H9 (cell line): ENCODE results near the gene TEX11. TPM values are rescaled to one million over a fixed set of nuclear protein-coding genes. Genes with fewer than 3 reads are reported as not detected.
A peak's percentile ranks its signal among the peaks of the same experiment; 100 is the strongest.
"Not testable (repeated sequence)": the region's sequence is repeated elsewhere in the genome, so short reads cannot be mapped to it uniquely, and the experiment has no call there.

Experiments
- DNase-seq: peaks from one replicate; pipeline ENCODE4 v3.0.0-alpha.2; 2017
- H2AFZ ChIP-seq: one replicate; pipeline ENCODE4 v1.6.1; 2013; ENCODE audit warnings: mild to moderate bottlenecking, low read length, control low read depth, moderate library complexity
- H2AK5ac ChIP-seq: 2 replicates; pipeline ENCODE4 v1.6.1; 2013; ENCODE audit warnings: low read length, control low read depth, mixed read lengths; ENCODE audit not compliant: insufficient read length
- H2BK120ac ChIP-seq: one replicate; pipeline ENCODE4 v1.6.1; 2013; ENCODE audit warnings: low read depth, mild to moderate bottlenecking, low read length, control low read depth, inconsistent platforms; ENCODE audit not compliant: poor library complexity, severe bottlenecking
- H2BK12ac ChIP-seq: 2 replicates; pipeline ENCODE4 v1.6.1; 2013; ENCODE audit warnings: low read length, control low read depth, mixed read lengths, low read depth; ENCODE audit not compliant: insufficient read length
- H2BK15ac ChIP-seq: 2 replicates; pipeline ENCODE4 v1.6.1; 2013; ENCODE audit warnings: low read depth, low read length, control low read depth
- H2BK20ac ChIP-seq: one replicate; pipeline ENCODE4 v1.6.1; 2013; ENCODE audit warnings: low read depth, mild to moderate bottlenecking, low read length, control low read depth, inconsistent platforms; ENCODE audit not compliant: poor library complexity, severe bottlenecking
- H2BK5ac ChIP-seq: 2 replicates; pipeline ENCODE4 v1.6.1; 2013; ENCODE audit warnings: low read length, control low read depth, mixed read lengths; ENCODE audit not compliant: insufficient read length
- H3K14ac ChIP-seq: 2 replicates; pipeline ENCODE4 v1.6.1; 2013; ENCODE audit warnings: low read length, control low read depth; ENCODE audit not compliant: insufficient read depth
- H3K18ac ChIP-seq: 2 replicates; pipeline ENCODE4 v1.6.1; 2013; ENCODE audit warnings: low read depth, mild to moderate bottlenecking, mixed read lengths, low read length, control low read depth; ENCODE audit not compliant: insufficient read length
- H3K23ac ChIP-seq: 2 replicates; pipeline ENCODE4 v1.6.1; 2013; ENCODE audit warnings: low read length, control low read depth, mixed read lengths, low read depth; ENCODE audit not compliant: insufficient read length
- H3K23me2 ChIP-seq: 2 replicates; pipeline ENCODE4 v1.6.1; 2013; ENCODE audit warnings: low read depth, mild to moderate bottlenecking, mixed read lengths, low read length, control low read depth; ENCODE audit not compliant: insufficient read length, poor library complexity, severe bottlenecking
- H3K27ac ChIP-seq: 2 replicates; pipeline ENCODE4 v1.5.1; 2013; ENCODE audit warnings: low read length, control low read depth, mixed read lengths, low read depth; ENCODE audit not compliant: insufficient read length
- H3K27me3 ChIP-seq: 2 replicates; pipeline ENCODE4 v1.6.1; 2013; ENCODE audit warnings: low read length, control low read depth, inconsistent platforms; ENCODE audit not compliant: insufficient read depth
- H3K4ac ChIP-seq: 2 replicates; pipeline ENCODE4 v1.6.1; 2013; ENCODE audit warnings: low read depth, mild to moderate bottlenecking, control low read depth, inconsistent platforms, low read length, moderate library complexity
- H3K4me1 ChIP-seq: 2 replicates; pipeline ENCODE4 v1.6.1; 2013; ENCODE audit warnings: low read length, control low read depth, inconsistent platforms; ENCODE audit not compliant: insufficient read depth
- H3K4me2 ChIP-seq: 2 replicates; pipeline ENCODE4 v1.6.1; 2013; ENCODE audit warnings: low read length, control low read depth, mixed read lengths; ENCODE audit not compliant: insufficient read length, insufficient read depth
- H3K56ac ChIP-seq: 2 replicates; pipeline ENCODE4 v1.6.1; 2013; ENCODE audit warnings: low read depth, mild to moderate bottlenecking, mixed read lengths, low read length, control low read depth; ENCODE audit not compliant: insufficient read length
- H3K79me1 ChIP-seq: 2 replicates; pipeline ENCODE4 v1.6.1; 2013; ENCODE audit warnings: low read depth, mild to moderate bottlenecking, moderate library complexity, low read length, control low read depth, inconsistent platforms; ENCODE audit not compliant: insufficient read depth, poor library complexity, severe bottlenecking
- H3K79me2 ChIP-seq: 2 replicates; pipeline ENCODE4 v1.6.1; 2013; ENCODE audit warnings: low read length, control low read depth, inconsistent platforms; ENCODE audit not compliant: insufficient read depth
- H3K9ac ChIP-seq: 2 replicates; pipeline ENCODE4 v1.6.1; 2013; ENCODE audit warnings: low read length, control low read depth, mixed read lengths; ENCODE audit not compliant: insufficient read length; ENCODE audit errors: extremely low read depth
- H3K9me3 ChIP-seq: one replicate; pipeline ENCODE4 v1.6.1; 2013; ENCODE audit warnings: low read depth, low read length, inconsistent platforms; ENCODE audit not compliant: control insufficient read depth
- H3T11ph ChIP-seq: one replicate; pipeline ENCODE4 v1.6.1; 2013; ENCODE audit warnings: mild to moderate bottlenecking, low read length, control low read depth, inconsistent platforms
- H4K20me1 ChIP-seq: one replicate; pipeline ENCODE4 v1.6.1; 2013; ENCODE audit not compliant: control insufficient read depth, insufficient read length, insufficient read depth
- H4K5ac ChIP-seq: 2 replicates; pipeline ENCODE4 v1.6.1; 2013; ENCODE audit warnings: low read depth, mild to moderate bottlenecking, mixed read lengths, low read length, control low read depth; ENCODE audit not compliant: insufficient read length
- H4K8ac ChIP-seq: replicated peaks from 2 replicates; pipeline ENCODE4 v1.6.1; 2013; ENCODE audit warnings: low read length, control low read depth, mixed read lengths, low read depth; ENCODE audit not compliant: insufficient read length
- H4K91ac ChIP-seq: 2 replicates; pipeline ENCODE4 v1.6.1; 2013; ENCODE audit warnings: low read depth, mild to moderate bottlenecking, moderate library complexity, mixed read lengths, low read length, control low read depth; ENCODE audit not compliant: insufficient read length
- H3K27ac Mint-ChIP-seq, 3 experiments: 2 replicates in 2 of 3; 3 replicates in 1 of 3; pipeline ENCODE4 v1.8.0; 2020 to 2021; ENCODE audit warnings: mixed read lengths in 3 of 3, mild to moderate bottlenecking in 1 of 3, moderate library complexity in 1 of 3
- H3K27me3 Mint-ChIP-seq: 2 replicates; pipeline ENCODE4 v1.8.0; 2021; ENCODE audit warnings: low read depth, mild to moderate bottlenecking, moderate library complexity, mixed read lengths
- H3K36me3 Mint-ChIP-seq, 3 experiments: 2 replicates in 2 of 3; 3 replicates in 1 of 3; pipeline ENCODE4 v1.8.0; 2020 to 2021; ENCODE audit warnings: low read depth in 3 of 3, mixed read lengths in 3 of 3; ENCODE audit not compliant: insufficient read depth in 1 of 3
- H3K4me1 Mint-ChIP-seq, 2 experiments: 2 replicates each; pipeline ENCODE4 v1.8.0; 2020; ENCODE audit warnings: mixed read lengths in 2 of 2
- H3K4me3 Mint-ChIP-seq, 2 experiments: 2 replicates in 1 of 2; 3 replicates in 1 of 2; pipeline ENCODE4 v1.8.0; 2020 to 2021; ENCODE audit warnings: mild to moderate bottlenecking in 2 of 2, mixed read lengths in 2 of 2, moderate library complexity in 1 of 2
- H3K9me3 Mint-ChIP-seq, 2 experiments: 2 replicates in 1 of 2; 3 replicates in 1 of 2; pipeline ENCODE4 v1.8.0; 2020; ENCODE audit warnings: mild to moderate bottlenecking in 2 of 2, mixed read lengths in 2 of 2, moderate library complexity in 1 of 2
- CTCF ChIP-seq: fragments of 200-600 bp; sonication (generic); conservative IDR thresholded peaks from 3 replicates; pipeline ENCODE4 v1.8.0; 2021; ENCODE audit warnings: antibody characterized with exemption, mild to moderate bottlenecking
- WGBS: extraction: QIAGEN DNeasy Blood & Tissue Kit; methylation state at CpG from one replicate; pipeline ENCODE4 v1.1.7; 2013; ENCODE audit warnings: missing lambda C conversion rate, low lambda C conversion rate, mixed read lengths; ENCODE audit not compliant: insufficient read length; ENCODE audit errors: extremely low coverage; 5-methylcytosine and 5-hydroxymethylcytosine counted together
- total RNA-seq: library from RNA; stranded (reverse); gene quantifications from 2 replicates; pipeline ENCODE4 v1.2.1, GENCODE V29; 2021

Gene TEX11
- total RNA-seq, 1 experiment from 2014 or later = 0.22 TPM

DNA sequence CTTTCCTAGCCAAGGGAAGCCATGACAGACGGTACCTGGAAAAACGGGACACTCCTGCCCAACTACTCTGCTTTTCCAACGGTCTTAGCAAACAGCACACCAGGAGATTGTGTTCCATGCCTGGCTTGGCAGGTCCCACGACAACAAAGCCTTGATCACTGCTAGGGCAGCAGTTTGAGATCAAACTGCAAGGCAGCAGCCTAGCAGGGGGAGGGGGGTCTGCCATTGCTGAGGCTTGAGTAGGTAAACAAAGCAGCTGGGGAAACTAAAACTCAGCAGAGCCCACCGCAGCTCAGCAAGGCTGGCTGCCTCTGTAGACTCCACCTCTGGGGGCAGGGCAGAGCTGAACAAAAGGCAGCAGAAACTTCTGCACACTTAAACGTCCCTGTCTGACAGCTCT lies 18.1 kb downstream of the TEX11 start:
- H3T11ph ChIP-seq, H3K56ac ChIP-seq, H3K23me2 ChIP-seq, H2BK5ac ChIP-seq, H3K27me3 ChIP-seq, H3K4ac ChIP-seq, H2BK12ac ChIP-seq, H3K27me3 Mint-ChIP-seq, H3K4me1 Mint-ChIP-seq, H3K18ac ChIP-seq, H3K27ac Mint-ChIP-seq, H3K23ac ChIP-seq, H2BK20ac ChIP-seq, H2AK5ac ChIP-seq, H2AFZ ChIP-seq, H3K14ac ChIP-seq, H3K4me2 ChIP-seq, H3K4me1 ChIP-seq, H3K9ac ChIP-seq, H2BK120ac ChIP-seq, H3K36me3 Mint-ChIP-seq, H3K79me1 ChIP-seq, H4K5ac ChIP-seq, H3K79me2 ChIP-seq, H2BK15ac ChIP-seq, H4K20me1 ChIP-seq, H3K27ac ChIP-seq, H4K91ac ChIP-seq, H3K4me3 Mint-ChIP-seq, H4K8ac ChIP-seq, DNase-seq: not testable (repeated sequence)
- peaks cover 78 to 82% of the 10 kb centered on the region in 2 experiments for H3K9me3 Mint-ChIP-seq
- peaks cover 12% of the 10 kb centered on the region for H3K9me3 ChIP-seq
- WGBS = no CpG with 5 or more reads among the region's 6 CpGs
- TF ChIP-seq CTCF = peak; percentile 19; the same call in 1 of the 3 replicates
